HG03439 (cell line): Measurements from ENCODE around the gene MNS1.
"Not testable (repeated sequence)": the region's sequence is repeated elsewhere in the genome, so short reads cannot be mapped to it uniquely, and the experiment has no call there.

Source experiments
- ATAC-seq: cut with Tn5 transposase; IDR thresholded peaks from one replicate; pipeline ENCODE4 v1.9.1; 2021; ENCODE audit warnings: mild to moderate bottlenecking, moderate library complexity; ENCODE audit not compliant: unreplicated experiment

The MNS1 gene

GRCh38 chr15:56456229-56456628 lies 8.7 kb downstream of the MNS1 start:
- ATAC-seq = no peak

GRCh38 chr15:56454836-56455235 lies 10.1 kb downstream of the MNS1 start:
- ATAC-seq = no peak

GRCh38 chr15:56445746-56446145 lies 19.2 kb downstream of the MNS1 start:
- no peak for ATAC-seq

- no peak for ATAC-seq
Measured at GRCh38 chr15:56442354-56442753, 22.6 kb downstream of the MNS1 start.

- ATAC-seq = no peak
Measured at GRCh38 chr15:56440214-56440770, 24.6 kb downstream of the MNS1 start.

- ATAC-seq = no peak
Measured at GRCh38 chr15:56432304-56432703, 32.6 kb downstream of the MNS1 start.

- no peak for ATAC-seq
Measured at GRCh38 chr15:56428821-56429458, 36.0 kb downstream of the MNS1 start.

GRCh38 chr15:56425976-56426375 lies 39.0 kb downstream of the MNS1 start:
- no peak for ATAC-seq

- no peak for ATAC-seq
Measured at GRCh38 chr15:56425276-56425675, 39.7 kb downstream of the MNS1 start.

GRCh38 chr15:56413114-56413733 lies 51.7 kb downstream of the MNS1 start:
- ATAC-seq = not testable (repeated sequence)

- ATAC-seq = no peak
Measured at GRCh38 chr15:56411122-56411749, 53.7 kb downstream of the MNS1 start.

GRCh38 chr15:56410721-56411120 lies 54.2 kb downstream of the MNS1 start:
- ATAC-seq = no peak

GRCh38 chr15:56399209-56399608 lies 65.7 kb downstream of the MNS1 start:
- not testable (repeated sequence) for ATAC-seq

GRCh38 chr15:56397325-56397724 lies 67.6 kb downstream of the MNS1 start:
- ATAC-seq = not testable (repeated sequence)

- no peak for ATAC-seq
Measured at GRCh38 chr15:56394909-56395308, 70.0 kb downstream of the MNS1 start.

GRCh38 chr15:56393277-56393676 lies 71.7 kb downstream of the MNS1 start:
- ATAC-seq = no peak

GRCh38 chr15:56390739-56391267 lies 74.1 kb downstream of the MNS1 start:
- no peak for ATAC-seq

- ATAC-seq = no peak
Measured at GRCh38 chr15:56385908-56386307, 79.0 kb downstream of the MNS1 start.

GRCh38 chr15:56383010-56383409 lies 81.9 kb downstream of the MNS1 start:
- no peak for ATAC-seq
